Measurements from ENCODE around the gene PPL.

- TF ChIP-seq CTCF (tag by site-specific recombination; IDR thresholded peaks at IDR 0.05) = no peak
- TF ChIP-seq ZNF174 (tag by site-specific recombination; IDR thresholded peaks at IDR 0.05) = no peak
- TF ChIP-seq ZFHX2 (tag by site-specific recombination; conservative IDR thresholded peaks at IDR 0.05) = no peak
- TF ChIP-seq KLF9 (tag by site-specific recombination; IDR thresholded peaks at IDR 0.05; ENCODE audit: low read depth) = no peak
- TF ChIP-seq ZNF248 (tag by site-specific recombination; IDR thresholded peaks at IDR 0.05) = no peak
- no peak for TF ChIP-seq SCRT1 (tag by site-specific recombination; IDR thresholded peaks at IDR 0.05; ENCODE audit: borderline replicate concordance)
- TF ChIP-seq ZBTB8A (tag by site-specific recombination; IDR thresholded peaks at IDR 0.05) = no peak
- no peak for TF ChIP-seq ZNF548 (tag by site-specific recombination; IDR thresholded peaks at IDR 0.05)
- no peak for TF ChIP-seq ZBTB1 (tag by site-specific recombination; IDR thresholded peaks at IDR 0.05)
Measured at GRCh38 chr16:4855371-4855770, 81.6 kb downstream of the PPL start.

Data from HEK293 (cell line).